Activated T-cell treated with anti-CD3 and anti-CD28 coated beads, Interleukin-2, amount 50 U/mL, for 4 hours (primary cell): ENCODE measurements around the gene SDR39U1. TPM values are rescaled to one million over a fixed set of nuclear protein-coding genes. Genes with fewer than 3 reads are reported as not detected.
A peak's percentile ranks its signal among the peaks of the same experiment; 100 is the strongest.

Experiments used
- ATAC-seq, 2 donors: fragments of 200-7000 bp; cut with Tn5 transposase; one replicate each; pipeline ENCODE4 v1.10.0; 2021
- DNase-seq: peaks from one replicate; pipeline ENCODE4 v3.0.0-alpha.2; 2020
- H3K27me3 Mint-ChIP-seq: one replicate; pipeline ENCODE4 v1.8.0; 2021; ENCODE audit warnings: low read depth, mixed read lengths
- H3K36me3 Mint-ChIP-seq: one replicate; pipeline ENCODE4 v1.8.0; 2022; ENCODE audit warnings: mixed read lengths; ENCODE audit not compliant: insufficient read depth
- H3K4me1 Mint-ChIP-seq: one replicate; pipeline ENCODE4 v1.8.0; 2021; ENCODE audit warnings: low read depth, mixed read lengths
- H3K4me3 Mint-ChIP-seq: one replicate; pipeline ENCODE4 v1.8.0; 2021; ENCODE audit warnings: mild to moderate bottlenecking, moderate library complexity, mixed read lengths
- H3K9me3 Mint-ChIP-seq: one replicate; pipeline ENCODE4 v1.8.0; 2021; ENCODE audit warnings: mixed read lengths
- total RNA-seq, 3 donors: library from RNA; stranded (reverse); gene quantifications; one replicate each; pipeline ENCODE4 v1.2.1, GENCODE V29; 2021

The SDR39U1 gene
- total RNA-seq, 3 donors from 2014 or later = 52.6 to 59.9 (median 59.4) TPM

GRCh38 chr14:24399999-24400718, 42.4 kb downstream of the SDR39U1 start:
- Mint-ChIP-seq H3K4me1 (peaks cover 9% of the 10 kb centered on the region), H3K27me3 (peaks cover 16% of the 10 kb centered on the region), H3K36me3 (no peaks in the 10 kb centered on the region), H3K4me3 (peak overlapping the region; percentile 72), H3K9me3 (no peaks in the 10 kb centered on the region)
- ATAC-seq (no peak), DNase-seq (no peak)

GRCh38 chr14:24399447-24399822, 43.1 kb downstream of the SDR39U1 start:
- ATAC-seq = peak in 1 of 2 donors; percentile 19

GRCh38 chr14:24398653-24399446, 43.7 kb downstream of the SDR39U1 start, which contains the start of gene NYNRIN:
Gene NYNRIN (plus strand): TSS chr14:24399003. CDS start chr14:24399247, 244 bp downstream.
- H3K4me3 Mint-ChIP-seq = peak within 1 kb of the TSS; percentile 72
- DNase-seq = no peak
- peaks cover 12% of the 10 kb centered on the region for H3K27me3 Mint-ChIP-seq
- no peaks in the 10 kb centered on the region for H3K9me3 Mint-ChIP-seq
- no peaks in the 10 kb centered on the region for H3K36me3 Mint-ChIP-seq
- peak; percentile 83 to 85 for ATAC-seq
- H3K4me1 Mint-ChIP-seq = peaks cover 9% of the 10 kb centered on the region

More at GRCh38 chr14:24399447-24399822, 43.1 kb downstream of the SDR39U1 start:
- peaks cover 9% of the 10 kb centered on the region for H3K4me1 Mint-ChIP-seq
- peaks cover 16% of the 10 kb centered on the region for H3K27me3 Mint-ChIP-seq
- peak overlapping the region; percentile 72 for H3K4me3 Mint-ChIP-seq
- DNase-seq = no peak
- H3K9me3 Mint-ChIP-seq = no peaks in the 10 kb centered on the region
- no peaks in the 10 kb centered on the region for H3K36me3 Mint-ChIP-seq

- Mint-ChIP-seq H3K27me3 (peaks cover 11% of the 10 kb centered on the region), H3K4me3 (no peak overlapping the region)
- ATAC-seq = no peak
Observed at GRCh38 chr14:24398293-24398652, 44.3 kb downstream of the SDR39U1 start.

GRCh38 chr14:24397639-24398292, 44.8 kb downstream of the SDR39U1 start:
- H3K4me3 Mint-ChIP-seq = peak overlapping the region; percentile 5
- DNase-seq = no peak
- no peaks in the 10 kb centered on the region for H3K36me3 Mint-ChIP-seq
- peaks cover 13% of the 10 kb centered on the region for H3K27me3 Mint-ChIP-seq
- H3K9me3 Mint-ChIP-seq = no peaks in the 10 kb centered on the region
- H3K4me1 Mint-ChIP-seq = peaks cover 9% of the 10 kb centered on the region
- no peak for ATAC-seq

More at GRCh38 chr14:24398293-24398652, 44.3 kb downstream of the SDR39U1 start:
- peaks cover 9% of the 10 kb centered on the region for H3K4me1 Mint-ChIP-seq
- no peaks in the 10 kb centered on the region for H3K9me3 Mint-ChIP-seq
- DNase-seq = no peak
- H3K36me3 Mint-ChIP-seq = no peaks in the 10 kb centered on the region

- Mint-ChIP-seq H3K36me3 (no peaks in the 10 kb centered on the region), H3K4me1 (peaks cover 9% of the 10 kb centered on the region), H3K9me3 (no peaks in the 10 kb centered on the region), H3K4me3 (no peak overlapping the region), H3K27me3 (peaks cover 19% of the 10 kb centered on the region)
- DNase-seq (no peak), ATAC-seq (no peak)
Observed at GRCh38 chr14:24395609-24396582, 46.7 kb downstream of the SDR39U1 start.

- Mint-ChIP-seq H3K9me3 (no peaks in the 10 kb centered on the region), H3K36me3 (no peaks in the 10 kb centered on the region), H3K4me3 (no peak overlapping the region)
Observed at GRCh38 chr14:24394275-24394674, 48.3 kb downstream of the SDR39U1 start.

GRCh38 chr14:24392325-24393091, 50.1 kb downstream of the SDR39U1 start:
- ATAC-seq (no peak), DNase-seq (no peak)
- H3K9me3 Mint-ChIP-seq = no peaks in the 10 kb centered on the region
- H3K36me3 Mint-ChIP-seq = no peaks in the 10 kb centered on the region
- no peak overlapping the region for H3K4me3 Mint-ChIP-seq
- H3K27me3 Mint-ChIP-seq = peaks cover 21% of the 10 kb centered on the region
- no peaks in the 10 kb centered on the region for H3K4me1 Mint-ChIP-seq

More at GRCh38 chr14:24394275-24394674, 48.3 kb downstream of the SDR39U1 start:
- DNase-seq (no peak), ATAC-seq (no peak)
- H3K27me3 Mint-ChIP-seq = peaks cover 21% of the 10 kb centered on the region
- peaks cover 2% of the 10 kb centered on the region for H3K4me1 Mint-ChIP-seq

- no peak for DNase-seq
- H3K27me3 Mint-ChIP-seq = peaks cover 21% of the 10 kb centered on the region
- no peaks in the 10 kb centered on the region for H3K36me3 Mint-ChIP-seq
- H3K4me1 Mint-ChIP-seq = no peaks in the 10 kb centered on the region
- H3K4me3 Mint-ChIP-seq = no peak overlapping the region
- ATAC-seq = no peak
- no peaks in the 10 kb centered on the region for H3K9me3 Mint-ChIP-seq
Observed at GRCh38 chr14:24390701-24391468, 51.7 kb downstream of the SDR39U1 start.

Other genes starting within 250 kb of the SDR39U1 start
- 10 to 100 TPM; 30.4 to 34.6 (median 33.7) TPM for gene TM9SF1, start 247.3 kb downstream of the SDR39U1 start, total RNA-seq
- under 1 TPM in 1 of 3 donors, not detected in 2; 0.33 TPM for gene TSSK4, start 237.1 kb downstream of the SDR39U1 start, total RNA-seq
- 10 to 100 TPM; 71.7 to 85.5 (median 85.4) TPM for gene CHMP4A, start 229.3 kb downstream of the SDR39U1 start, total RNA-seq
- 10 to 100 TPM; 16.3 to 19.5 (median 18.4) TPM for gene MDP1, start 226.7 kb downstream of the SDR39U1 start, total RNA-seq
- gene NEDD8, start 210.4 kb downstream of the SDR39U1 start, total RNA-seq = 100 to 1,000 TPM; 197 to 217 (median 205) TPM
- 10 to 100 TPM; 29.6 to 30.8 (median 29.7) TPM for gene GMPR2, start 209.8 kb downstream of the SDR39U1 start, total RNA-seq
- gene TINF2, start 200.2 kb downstream of the SDR39U1 start, total RNA-seq = 100 to 1,000 TPM in 2 of 3 donors, 10 to 100 TPM in 1; 87.2 to 110 (median 103) TPM
- 1 to 10 TPM; 2.6 to 8.1 (median 2.6) TPM for gene TGM1, start 179.6 kb downstream of the SDR39U1 start, total RNA-seq
- 10 to 100 TPM; 52.2 to 58.8 (median 53.4) TPM for gene RABGGTA, start 171.2 kb downstream of the SDR39U1 start, total RNA-seq
- 1 to 10 TPM; 2.6 to 4.2 (median 3.1) TPM for gene DHRS1, start 143.0 kb downstream of the SDR39U1 start, total RNA-seq
- 10 to 100 TPM; 67.8 to 71.0 (median 68.0) TPM for gene NOP9, start 142.9 kb downstream of the SDR39U1 start, total RNA-seq
- gene CIDEB, start 134.8 kb downstream of the SDR39U1 start, total RNA-seq = 1 to 10 TPM; 6.5 to 7.3 (median 7.2) TPM
- 10 to 100 TPM in 2 of 3 donors, 1 to 10 TPM in 1; 9.0 to 10.8 (median 10.4) TPM for gene LTB4R2, start 132.6 kb downstream of the SDR39U1 start, total RNA-seq
- gene LTB4R, start 131.3 kb downstream of the SDR39U1 start, total RNA-seq = 1 to 10 TPM; 7.0 to 8.0 (median 7.8) TPM
- under 1 TPM; 0.43 to 0.76 (median 0.53) TPM for gene ADCY4, start 107.7 kb downstream of the SDR39U1 start, total RNA-seq
- gene RIPK3, start 102.8 kb downstream of the SDR39U1 start, total RNA-seq = 1 to 10 TPM; 5.9 to 8.0 (median 6.2) TPM
- under 1 TPM; 0.13 to 0.38 (median 0.32) TPM for gene NFATC4, start 74.6 kb downstream of the SDR39U1 start, total RNA-seq
- gene NYNRIN, start 43.8 kb downstream of the SDR39U1 start, total RNA-seq = under 1 TPM in 2 of 3 donors, not detected in 1; 0.03 to 0.05 TPM
- 1 to 10 TPM; 3.1 to 5.6 (median 3.6) TPM for gene CBLN3, start 13.1 kb downstream of the SDR39U1 start, total RNA-seq
- 10 to 100 TPM; 53.2 to 65.1 (median 56.5) TPM for gene KHNYN, start 12.8 kb downstream of the SDR39U1 start, total RNA-seq
- gene CMA1, start 65.5 kb upstream of the SDR39U1 start, total RNA-seq = 1 to 10 TPM in 1 of 3 donors, not detected in 2; 1.2 TPM
- not detected for gene CTSG, start 133.5 kb upstream of the SDR39U1 start, total RNA-seq
- gene GZMH, start 166.9 kb upstream of the SDR39U1 start, total RNA-seq = 100 to 1,000 TPM in 1 of 3 donors, 10 to 100 TPM in 2; 34.7 to 116 (median 58.8) TPM
- gene GZMB, start 191.4 kb upstream of the SDR39U1 start, total RNA-seq = 1,000 to 10,000 TPM; 1,078 to 3,056 (median 1,179) TPM